HG03025 (cell line): ENCODE results near the gene CCDC9.
"Not testable (repeated sequence)": the region's sequence is repeated elsewhere in the genome, so short reads cannot be mapped to it uniquely, and the experiment has no call there.

Experiments
- ATAC-seq: cut with Tn5 transposase; IDR thresholded peaks from one replicate; pipeline ENCODE4 v1.9.1; 2021; ENCODE audit warnings: mild to moderate bottlenecking, moderate library complexity; ENCODE audit not compliant: unreplicated experiment, low FRiP score

Gene CCDC9

GRCh38 chr19:47258434-47258833, 2.1 kb downstream of the CCDC9 start:
- no peak for ATAC-seq

- no peak for ATAC-seq
Measured at GRCh38 chr19:47258895-47259555, 2.7 kb downstream of the CCDC9 start.

- ATAC-seq: no peak
Measured at GRCh38 chr19:47260476-47260875, 4.2 kb downstream of the CCDC9 start.

GRCh38 chr19:47261946-47262793, 5.8 kb downstream of the CCDC9 start:
- not testable (repeated sequence) for ATAC-seq

GRCh38 chr19:47264629-47265028, 8.3 kb downstream of the CCDC9 start:
- no peak for ATAC-seq

GRCh38 chr19:47266401-47266941, 10.1 kb downstream of the CCDC9 start:
- no peak for ATAC-seq

- no peak for ATAC-seq
Measured at GRCh38 chr19:47267350-47267759, 11.0 kb downstream of the CCDC9 start.

- no peak for ATAC-seq
Measured at GRCh38 chr19:47268028-47268427, 11.7 kb downstream of the CCDC9 start.

- no peak for ATAC-seq
Measured at GRCh38 chr19:47269596-47269995, 13.3 kb downstream of the CCDC9 start.

GRCh38 chr19:47270408-47270807, 14.1 kb downstream of the CCDC9 start:
- no peak for ATAC-seq

GRCh38 chr19:47271949-47272348, 15.6 kb downstream of the CCDC9 start:
- no peak for ATAC-seq

GRCh38 chr19:47272448-47273312, 16.4 kb downstream of the CCDC9 start:
- no peak for ATAC-seq

GRCh38 chr19:47273313-47274070, 17.2 kb downstream of the CCDC9 start:
- ATAC-seq: peak; percentile 42

- peak; percentile 44 for ATAC-seq
Measured at GRCh38 chr19:47274071-47274890, 18.0 kb downstream of the CCDC9 start, which contains the start of gene INAFM1. Gene INAFM1 (plus strand): TSS chr19:47274885. CDS start chr19:47274920, 35 bp downstream.

GRCh38 chr19:47274891-47275761, 18.8 kb downstream of the CCDC9 start:
- ATAC-seq: peak; percentile 25

GRCh38 chr19:47275791-47276461, 19.6 kb downstream of the CCDC9 start:
- ATAC-seq: no peak

GRCh38 chr19:47276513-47276912, 20.2 kb downstream of the CCDC9 start:
- ATAC-seq: not testable (repeated sequence)
